Measurements from ENCODE around the gene HEATR5B. TPM values are rescaled to one million over a fixed set of nuclear protein-coding genes. Genes with fewer than 3 reads are reported as not detected.

Gene HEATR5B
- total and polyA plus RNA-seq, 2 of the 8 experiments (the other 6 are each of a cell fraction or from before 2014, with no cell fraction given) = 7.0 to 12.6 TPM

DNA sequence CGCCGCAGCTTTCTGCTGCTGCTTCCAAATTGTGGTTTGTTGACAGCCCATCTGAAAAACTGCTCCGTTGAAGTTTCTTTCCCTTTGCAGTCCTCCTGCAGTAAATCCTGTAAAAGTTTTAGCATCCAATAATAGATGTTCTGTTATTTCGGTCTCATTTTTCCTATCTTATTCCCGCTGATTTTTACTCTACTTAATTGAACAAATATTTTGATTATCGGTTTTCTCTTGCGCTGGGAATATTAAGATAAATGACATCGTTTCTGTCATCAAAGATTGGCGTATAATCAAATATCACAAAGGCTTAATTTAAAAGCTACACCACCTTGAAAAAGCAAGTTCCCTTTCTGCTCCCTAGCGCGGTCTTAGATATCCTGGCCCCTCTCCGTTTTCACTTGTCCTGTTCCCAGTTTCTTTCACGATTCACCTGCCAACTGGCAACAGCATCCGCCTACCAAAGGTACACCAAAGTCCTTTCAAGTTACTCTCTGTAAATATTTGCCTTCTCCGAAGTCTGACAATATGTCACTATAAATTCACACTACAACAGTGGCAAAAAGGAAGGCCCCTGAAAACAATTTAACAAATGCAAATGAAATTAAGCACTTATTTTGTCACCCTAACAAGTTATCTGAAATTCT lies 116.8 kb downstream of the HEATR5B start:
- POLR2A ChIA-PET (ENCODE audit: partially characterized antibody) = interaction anchor here (1.1 to 1.6 kb wide), 2 partner anchors 20 to 29 kb away, joined by 3 to 7 read pairs; no protein-coding TSS in a partner anchor
- H4K91ac ChIP-seq (replicated peaks; ENCODE audit: insufficient read length, low read length) = no peak overlapping the region

More for the DNA sequence above, 116.8 kb downstream of the HEATR5B start:
- H2BK120ac ChIP-seq (replicated peaks; ENCODE audit: low read depth, low read length) = no peak overlapping the region
- no peak overlapping the region for H4K8ac ChIP-seq (ENCODE audit: extremely low read depth, insufficient read depth, low read length)
- no peaks in the 10 kb centered on the region for H3K79me1 ChIP-seq (ENCODE audit: low read depth, low read length)
- peak overlapping the region; percentile 93; the same call in 1 of the 2 replicates for H3K18ac ChIP-seq (ENCODE audit: extremely low read depth, low read length)
- no peaks in the 10 kb centered on the region for H3K27me3 ChIP-seq (replicated peaks in 1 of 4; ENCODE audit: control insufficient read depth in 3 of 4, extremely low read depth in 1 of 4, insufficient read depth in 3 of 4, low read length in 3 of 4)
- peak overlapping the region; percentile 94 for H2AFZ ChIP-seq (ENCODE audit: low read length)
- H3K4ac ChIP-seq (replicated peaks; ENCODE audit: insufficient read length, low read depth, low read length) = no peak overlapping the region
- H3K14ac ChIP-seq (ENCODE audit: insufficient read length) = no peak overlapping the region
- H2BK5ac ChIP-seq (ENCODE audit: low read depth, low read length) = peak overlapping the region; percentile 84; the same call in 1 of the 2 replicates
- no peaks in the 10 kb centered on the region for H3K36me3 ChIP-seq (ENCODE audit: control insufficient read depth in 2 of 4, insufficient read depth in 4 of 4, low read length in 3 of 4)
- no peak overlapping the region for H2BK20ac ChIP-seq (ENCODE audit: low read length)
- CTCF ChIA-PET (ENCODE audit: partially characterized antibody) = interaction anchor here (0.6 to 1.3 kb wide), 3 partner anchors 8 to 335 kb away, joined by 3 to 4 read pairs (median 3); no protein-coding TSS in a partner anchor
- no peak overlapping the region for H2AK5ac ChIP-seq (ENCODE audit: low read depth, low read length)
- H3K9me3 ChIP-seq (ENCODE audit: insufficient read depth in 2 of 2, low read depth in 1 of 2, low read length in 1 of 2) = no peaks in the 10 kb centered on the region
- no peak overlapping the region for H2BK15ac ChIP-seq (ENCODE audit: low read length)
- peaks cover 4 to 12% (median 8%) of the 10 kb centered on the region in 4 experiments for H3K4me1 ChIP-seq (replicated peaks in 1 of 4; ENCODE audit: control insufficient read depth in 3 of 4, insufficient read depth in 4 of 4, low read length in 3 of 4)
- H4K5ac ChIP-seq (ENCODE audit: insufficient read length, low read depth, low read length) = no peak overlapping the region
- peak overlapping the region; percentile 79 to 95 for H3K4me2 ChIP-seq (ENCODE audit: insufficient read depth in 1 of 2, low read depth in 2 of 2, low read length in 2 of 2)
- H3K79me2 ChIP-seq (ENCODE audit: control insufficient read depth in 1 of 2, insufficient read depth in 2 of 2, low read length in 2 of 2) = peaks cover 0 to 24% of the 10 kb centered on the region in 2 experiments; a peak in 2 of 4 replicates
- no peak overlapping the region for H3K23ac ChIP-seq (ENCODE audit: insufficient read length)
- H3K23me2 ChIP-seq (ENCODE audit: low read depth, low read length) = peaks cover 11% of the 10 kb centered on the region
- no peak overlapping the region for H3K56ac ChIP-seq (replicated peaks; ENCODE audit: insufficient read length, low read depth, low read length)
- H4K20me1 ChIP-seq (replicated peaks in 1 of 2; ENCODE audit: control insufficient read depth in 1 of 2, insufficient read depth in 2 of 2, low read length in 2 of 2) = no peaks in the 10 kb centered on the region
- peak overlapping the region; percentile 84 to 95 (median 90) for H3K4me3 ChIP-seq (ENCODE audit: extremely low read depth in 1 of 4, insufficient read depth in 2 of 4, low read depth in 3 of 4, low read length in 4 of 4)
- DNase-seq (ENCODE audit: low read depth in 1 of 2, low spot score in 2 of 2) = no peak
- peak overlapping the region in 3 of 4 experiments; percentile 75 to 88 (median 79); a peak in 4 of 7 replicates for H3K9ac ChIP-seq (replicated peaks in 1 of 4; ENCODE audit: extremely low read depth in 1 of 4, low read depth in 3 of 4, low read length in 3 of 4)
- no peak for TF ChIP-seq POLR2A (IDR thresholded peaks at IDR 0.05; ENCODE audit: control extremely low read depth in 1 of 2, low read depth in 2 of 2, low read length in 2 of 2)
- TF ChIP-seq KDM5A (IDR thresholded peaks at IDR 0.05; ENCODE audit: low read length) = no peak
- peak; percentile 10; the same call in 1 of the 2 replicates for TF ChIP-seq SP2 (IDR thresholded peaks at IDR 0.05; ENCODE audit: low read length)
- TF ChIP-seq TCF12 (IDR thresholded peaks at IDR 0.05; ENCODE audit: low read depth, low read length) = no peak
- WGBS, 2 experiments (ENCODE audit: extremely low coverage in 1 of 2, insufficient coverage in 1 of 2, insufficient read length in 1 of 2, insufficient replicate concordance in 2 of 2, low coverage in 1 of 2, low lambda C conversion rate in 2 of 2, missing lambda C conversion rate in 1 of 2) = 24% methylated on average over 15 of the region's 15 CpGs; no CpG with 5 or more reads in 1 of the 2 experiments
- H3K27ac ChIP-seq (ENCODE audit: low read depth, low read length) = no peak overlapping the region
- H2BK12ac ChIP-seq (ENCODE audit: low read depth, low read length) = 0 out of 2 replicates have a peak overlapping the region, but pooled peaks have one; percentile 53
- no peak for FAIRE-seq

All from H1 (cell line).